ENCODE data around the gene IGSF23. TPM values are rescaled to one million over a fixed set of nuclear protein-coding genes. Genes with fewer than 3 reads are reported as not detected.

IGSF23 gene
- total RNA-seq, 2 donors from 2014 or later = not detected

- peaks cover 2% of the 10 kb centered on the region for H3K4me1 Mint-ChIP-seq
- Histone ChIP-seq H3K4me1 (ENCODE audit: control insufficient read depth, insufficient read depth, low read length) (peaks cover 2% of the 10 kb centered on the region), H3K36me3 (ENCODE audit: control insufficient read depth, insufficient read depth, low read length) (no peaks in the 10 kb centered on the region), H3K9me3 (ENCODE audit: control insufficient read depth, low read length) (no peaks in the 10 kb centered on the region), H3K27ac (ENCODE audit: low read depth, low read length) (no peak overlapping the region), H3K9ac (ENCODE audit: extremely low read depth, low read length, poor library complexity, severe bottlenecking) (no peak overlapping the region), H3K4me3 (ENCODE audit: low read length) (no peak overlapping the region), H3K27me3 (ENCODE audit: control insufficient read depth, insufficient read depth, low read length, poor library complexity, severe bottlenecking) (no peaks in the 10 kb centered on the region)
- no peak overlapping the region for H3K4me3 Mint-ChIP-seq
- 95 to 97% methylated on average over 6 to 9 of the region's 10 CpGs for WGBS, 2 experiments (ENCODE audit: insufficient coverage in 1 of 2, insufficient read length in 1 of 2)
- H3K36me3 Mint-ChIP-seq (ENCODE audit: low read depth) = no peaks in the 10 kb centered on the region
- TF ChIP-seq, protein P1, sequence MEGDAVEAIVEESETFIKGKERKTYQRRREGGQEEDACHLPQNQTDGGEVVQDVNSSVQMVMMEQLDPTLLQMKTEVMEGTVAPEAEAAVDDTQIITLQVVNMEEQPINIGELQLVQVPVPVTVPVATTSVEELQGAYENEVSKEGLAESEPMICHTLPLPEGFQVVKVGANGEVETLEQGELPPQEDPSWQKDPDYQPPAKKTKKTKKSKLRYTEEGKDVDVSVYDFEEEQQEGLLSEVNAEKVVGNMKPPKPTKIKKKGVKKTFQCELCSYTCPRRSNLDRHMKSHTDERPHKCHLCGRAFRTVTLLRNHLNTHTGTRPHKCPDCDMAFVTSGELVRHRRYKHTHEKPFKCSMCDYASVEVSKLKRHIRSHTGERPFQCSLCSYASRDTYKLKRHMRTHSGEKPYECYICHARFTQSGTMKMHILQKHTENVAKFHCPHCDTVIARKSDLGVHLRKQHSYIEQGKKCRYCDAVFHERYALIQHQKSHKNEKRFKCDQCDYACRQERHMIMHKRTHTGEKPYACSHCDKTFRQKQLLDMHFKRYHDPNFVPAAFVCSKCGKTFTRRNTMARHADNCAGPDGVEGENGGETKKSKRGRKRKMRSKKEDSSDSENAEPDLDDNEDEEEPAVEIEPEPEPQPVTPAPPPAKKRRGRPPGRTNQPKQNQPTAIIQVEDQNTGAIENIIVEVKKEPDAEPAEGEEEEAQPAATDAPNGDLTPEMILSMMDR (conservative IDR thresholded peaks at IDR 0.05) = no peak
- H3K27ac Mint-ChIP-seq = no peak overlapping the region
- H3K9me3 Mint-ChIP-seq = no peaks in the 10 kb centered on the region
- H3K27me3 Mint-ChIP-seq (ENCODE audit: insufficient read depth) = no peaks in the 10 kb centered on the region
- no peak for DNase-seq
These were observed 950 bp downstream of the IGSF23 start for GRCh38 chr19:44614313-44614712.

DNA sequence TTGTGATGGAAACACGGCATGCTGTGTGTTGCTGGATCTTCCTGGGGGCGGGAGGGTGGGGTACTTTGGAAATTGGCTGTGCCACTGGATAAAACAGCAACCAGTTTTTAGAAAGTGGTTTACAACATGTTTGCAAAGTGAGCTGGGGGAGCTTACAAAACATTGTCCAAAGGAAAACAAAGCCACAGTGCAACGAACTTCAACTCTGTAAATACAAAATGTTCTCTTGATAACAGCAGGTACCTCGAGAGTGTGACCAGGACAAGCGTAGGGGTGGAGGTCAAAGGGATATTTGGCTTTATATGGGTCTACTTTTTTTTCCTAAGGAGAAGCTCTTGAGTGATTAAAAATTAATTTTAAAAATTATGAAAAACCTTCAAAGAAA, 2.5 kb downstream of the IGSF23 start:
- H3K4me3 ChIP-seq (ENCODE audit: low read length) = no peak overlapping the region
- peaks cover 2% of the 10 kb centered on the region for H3K4me1 ChIP-seq (ENCODE audit: control insufficient read depth, insufficient read depth, low read length)
- TF ChIP-seq, protein P1 (conservative IDR thresholded peaks at IDR 0.05) = no peak
- H3K27me3 ChIP-seq (ENCODE audit: control insufficient read depth, insufficient read depth, low read length, poor library complexity, severe bottlenecking) = no peaks in the 10 kb centered on the region
- no peaks in the 10 kb centered on the region for H3K36me3 Mint-ChIP-seq (ENCODE audit: low read depth)
- no peak overlapping the region for H3K27ac ChIP-seq (ENCODE audit: low read depth, low read length)
- DNase-seq = no peak
- no peaks in the 10 kb centered on the region for H3K27me3 Mint-ChIP-seq (ENCODE audit: insufficient read depth)
- H3K4me1 Mint-ChIP-seq = peaks cover 8% of the 10 kb centered on the region
- no peaks in the 10 kb centered on the region for H3K36me3 ChIP-seq (ENCODE audit: control insufficient read depth, insufficient read depth, low read length)
- no peaks in the 10 kb centered on the region for H3K9me3 Mint-ChIP-seq
- no peaks in the 10 kb centered on the region for H3K9me3 ChIP-seq (ENCODE audit: control insufficient read depth, low read length)
- H3K27ac Mint-ChIP-seq = no peak overlapping the region
- no peak overlapping the region for H3K4me3 Mint-ChIP-seq
- H3K9ac ChIP-seq (ENCODE audit: extremely low read depth, low read length, poor library complexity, severe bottlenecking) = no peak overlapping the region
- WGBS, 2 experiments (ENCODE audit: insufficient coverage in 1 of 2, insufficient read length in 1 of 2) = 67 to 72% methylated on average over 1 to 5 of the region's 5 CpGs

DNA sequence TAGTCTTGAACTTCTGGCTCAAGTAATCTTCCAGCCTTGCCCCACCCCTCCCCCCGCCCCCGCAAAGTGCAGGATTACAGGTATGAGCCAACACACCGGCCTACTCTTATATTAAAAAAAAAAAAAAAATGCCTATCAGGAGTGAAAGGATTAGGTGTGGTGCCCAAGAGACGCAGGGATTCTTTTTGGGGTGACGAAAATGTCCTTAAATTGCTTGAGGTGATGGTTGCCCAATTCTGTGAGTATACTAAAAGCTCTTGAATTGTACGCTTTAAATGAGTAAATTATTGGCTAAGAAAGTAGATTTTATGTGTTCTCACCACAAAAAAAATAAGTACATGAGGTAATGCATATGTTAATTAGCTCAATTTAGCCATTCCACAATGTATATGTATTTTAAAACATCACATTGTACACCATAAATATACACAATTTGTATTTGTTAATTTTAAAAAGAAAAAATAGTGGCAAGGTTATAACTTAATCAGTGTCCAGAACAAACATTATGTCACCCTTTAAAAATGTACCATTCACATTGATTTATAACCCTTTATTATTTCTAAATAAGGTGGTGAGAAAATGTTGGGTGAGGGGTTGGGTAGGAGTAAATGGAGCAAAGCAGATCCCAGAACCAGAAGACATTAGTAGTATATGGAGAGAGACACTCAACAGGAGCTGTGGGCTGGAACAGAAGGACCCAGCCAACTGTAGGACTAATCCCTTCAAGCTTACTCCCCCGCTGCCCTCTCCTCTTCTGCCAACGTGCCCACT, 3.9 kb downstream of the IGSF23 start:
- Mint-ChIP-seq H3K9me3 (no peaks in the 10 kb centered on the region), H3K36me3 (ENCODE audit: low read depth) (no peaks in the 10 kb centered on the region), H3K27me3 (ENCODE audit: insufficient read depth) (no peaks in the 10 kb centered on the region), H3K4me3 (no peak overlapping the region), H3K4me1 (peaks cover 8% of the 10 kb centered on the region), H3K27ac (no peak overlapping the region)
- no peak for DNase-seq
- H3K4me1 ChIP-seq (ENCODE audit: control insufficient read depth, insufficient read depth, low read length) = no peaks in the 10 kb centered on the region
- no peaks in the 10 kb centered on the region for H3K9me3 ChIP-seq (ENCODE audit: control insufficient read depth, low read length)
- no peaks in the 10 kb centered on the region for H3K27me3 ChIP-seq (ENCODE audit: control insufficient read depth, insufficient read depth, low read length, poor library complexity, severe bottlenecking)
- H3K36me3 ChIP-seq (ENCODE audit: control insufficient read depth, insufficient read depth, low read length) = no peaks in the 10 kb centered on the region
- 76 to 82% methylated on average over 2 to 4 of the region's 8 CpGs for WGBS, 2 experiments (ENCODE audit: insufficient coverage in 1 of 2, insufficient read length in 1 of 2)
- H3K27ac ChIP-seq (ENCODE audit: low read depth, low read length) = no peak overlapping the region
- H3K9ac ChIP-seq (ENCODE audit: extremely low read depth, low read length, poor library complexity, severe bottlenecking) = no peak overlapping the region
- no peak overlapping the region for H3K4me3 ChIP-seq (ENCODE audit: low read length)
- TF ChIP-seq, protein P1 (conservative IDR thresholded peaks at IDR 0.05) = no peak
